ENCODE data around the gene WDR49.

WDR49 gene

DNA sequence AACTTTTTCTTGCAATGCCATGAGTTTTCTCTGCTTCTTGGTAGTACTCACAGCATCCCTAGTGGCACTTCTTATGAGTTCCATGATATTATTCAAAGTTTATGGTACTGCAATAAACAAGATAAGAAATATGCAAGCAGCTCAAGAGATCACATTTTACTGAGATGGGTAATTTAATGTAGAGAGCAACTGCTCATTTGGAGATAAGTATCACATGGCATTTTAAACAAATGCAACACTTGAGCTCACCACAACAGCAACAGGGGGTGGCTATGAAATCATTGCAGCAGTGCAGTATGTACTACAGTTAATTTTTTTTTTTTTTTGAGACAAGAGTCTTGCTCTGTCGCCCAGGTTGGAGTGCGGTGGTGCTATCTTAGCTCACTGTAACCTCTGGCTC is 85.1 kb downstream of the WDR49 start:
- H3K36me3 ChIP-seq: no peaks in the 10 kb centered on the region
- no peaks in the 10 kb centered on the region for H3K4me1 ChIP-seq (ENCODE audit: control insufficient read depth in 1 of 2, insufficient read depth in 1 of 2, low read depth in 1 of 2, low read length in 1 of 2)
- H3K27ac ChIP-seq: no peak overlapping the region
- no peaks in the 10 kb centered on the region for H3K27me3 ChIP-seq
- no peak overlapping the region for H3K4me3 ChIP-seq (ENCODE audit: low read depth in 1 of 2, low read length in 1 of 2)
- H3K9me3 ChIP-seq: no peaks in the 10 kb centered on the region
- no peak for TF ChIP-seq CTCF (IDR thresholded peaks at IDR 0.05)

DNA sequence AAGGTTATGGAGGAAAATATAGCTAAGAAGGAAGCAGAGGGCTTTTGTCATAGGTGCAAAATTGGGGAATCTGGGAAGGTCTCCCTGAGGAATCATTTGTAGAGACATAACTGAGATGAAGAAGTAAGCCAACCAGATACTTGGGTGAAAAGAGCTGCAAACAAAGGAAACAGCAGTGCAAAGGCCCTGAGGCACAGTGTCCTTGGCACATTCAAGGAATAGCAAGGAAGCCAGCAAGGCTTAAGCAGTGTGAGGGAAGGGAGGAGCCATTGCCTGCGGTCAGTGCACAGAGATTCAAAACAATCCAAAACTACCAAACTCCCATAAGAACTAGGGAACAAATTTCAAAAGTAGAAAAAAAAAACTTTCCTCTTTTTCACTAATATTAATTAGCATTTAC is 88.3 kb downstream of the WDR49 start:
- H3K4me1 ChIP-seq (ENCODE audit: control insufficient read depth in 1 of 2, insufficient read depth in 1 of 2, low read depth in 1 of 2, low read length in 1 of 2): no peaks in the 10 kb centered on the region
- H3K27me3 ChIP-seq: no peaks in the 10 kb centered on the region
- no peak overlapping the region for H3K27ac ChIP-seq
- no peaks in the 10 kb centered on the region for H3K36me3 ChIP-seq
- TF ChIP-seq CTCF (IDR thresholded peaks at IDR 0.05): no peak
- no peak overlapping the region for H3K4me3 ChIP-seq (ENCODE audit: low read depth in 1 of 2, low read length in 1 of 2)
- no peaks in the 10 kb centered on the region for H3K9me3 ChIP-seq

DNA sequence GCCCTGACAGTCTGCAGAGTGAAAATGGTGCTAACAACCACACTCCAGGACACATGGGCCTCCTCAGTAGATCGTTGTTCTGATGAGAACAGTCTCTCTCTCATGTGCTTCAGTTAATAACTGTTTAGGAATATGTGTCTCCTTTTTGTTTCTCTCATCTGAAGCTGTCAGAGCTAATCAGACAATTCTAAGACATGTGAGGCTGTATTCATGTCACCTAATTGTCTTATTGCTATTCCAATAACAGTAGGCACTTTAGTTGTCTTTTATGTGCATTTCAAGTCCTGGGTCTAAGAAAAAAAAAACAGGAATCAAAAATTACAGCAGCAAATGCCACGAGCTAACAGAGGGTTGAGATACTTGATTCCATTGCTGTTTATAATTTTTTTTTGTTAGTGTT is 89.1 kb downstream of the WDR49 start:
- TF ChIP-seq CTCF (IDR thresholded peaks at IDR 0.05): no peak
- Histone ChIP-seq H3K27me3 (no peaks in the 10 kb centered on the region), H3K4me1 (ENCODE audit: control insufficient read depth in 1 of 2, insufficient read depth in 1 of 2, low read depth in 1 of 2, low read length in 1 of 2) (no peaks in the 10 kb centered on the region), H3K27ac (no peak overlapping the region), H3K36me3 (no peaks in the 10 kb centered on the region), H3K9me3 (no peaks in the 10 kb centered on the region), H3K4me3 (ENCODE audit: low read depth in 1 of 2, low read length in 1 of 2) (no peak overlapping the region)

DNA sequence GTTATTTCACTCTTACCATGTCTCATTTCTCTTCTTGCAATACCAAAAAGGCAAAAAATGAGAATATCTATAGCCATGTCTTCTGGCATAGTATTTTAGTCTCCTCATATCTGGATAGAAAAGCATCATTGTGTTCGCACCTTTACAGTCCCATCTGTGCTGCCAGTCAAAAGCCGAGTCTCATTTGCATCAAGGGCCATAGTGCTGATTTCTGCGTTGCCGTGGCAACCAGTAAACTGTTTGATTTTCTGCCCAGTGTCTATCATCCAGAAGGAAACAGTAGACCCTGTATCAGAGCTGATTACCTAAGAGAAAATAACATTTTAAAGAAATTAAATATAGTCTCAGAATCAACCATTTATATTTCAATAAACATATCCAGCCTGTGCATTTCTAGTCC is 93.8 kb downstream of the WDR49 start:
- Histone ChIP-seq H3K4me3 (ENCODE audit: low read depth in 1 of 2, low read length in 1 of 2) (no peak overlapping the region), H3K36me3 (no peaks in the 10 kb centered on the region), H3K4me1 (ENCODE audit: control insufficient read depth in 1 of 2, insufficient read depth in 1 of 2, low read depth in 1 of 2, low read length in 1 of 2) (no peaks in the 10 kb centered on the region), H3K27ac (no peak overlapping the region), H3K27me3 (no peaks in the 10 kb centered on the region), H3K9me3 (no peaks in the 10 kb centered on the region)
- no peak for TF ChIP-seq CTCF (IDR thresholded peaks at IDR 0.05)

DNA sequence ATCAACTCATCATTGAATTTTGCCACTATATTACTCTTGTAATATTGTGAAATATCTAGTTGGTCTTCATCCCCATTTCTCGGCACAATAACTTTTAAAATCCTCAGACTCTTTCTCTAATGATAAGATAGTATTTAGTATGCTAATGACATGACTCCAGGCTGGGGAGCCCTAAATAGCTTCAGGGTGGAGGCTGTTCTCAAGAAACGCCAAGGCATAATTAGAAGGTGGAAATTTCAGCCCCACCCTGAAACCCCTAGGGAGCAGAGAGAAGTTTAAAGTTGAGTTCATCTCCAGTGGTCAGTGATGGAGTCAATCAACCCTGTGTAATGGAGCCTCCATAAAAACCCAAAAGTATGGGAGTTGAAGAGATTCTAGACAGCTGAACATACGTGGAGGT is 98.8 kb downstream of the WDR49 start:
- H3K27ac ChIP-seq: no peak overlapping the region
- H3K27me3 ChIP-seq: no peaks in the 10 kb centered on the region
- no peaks in the 10 kb centered on the region for H3K36me3 ChIP-seq
- H3K4me1 ChIP-seq (ENCODE audit: control insufficient read depth in 1 of 2, insufficient read depth in 1 of 2, low read depth in 1 of 2, low read length in 1 of 2): no peaks in the 10 kb centered on the region
- H3K4me3 ChIP-seq (ENCODE audit: low read depth in 1 of 2, low read length in 1 of 2): no peak overlapping the region
- H3K9me3 ChIP-seq: no peaks in the 10 kb centered on the region
- TF ChIP-seq CTCF (IDR thresholded peaks at IDR 0.05): no peak

DNA sequence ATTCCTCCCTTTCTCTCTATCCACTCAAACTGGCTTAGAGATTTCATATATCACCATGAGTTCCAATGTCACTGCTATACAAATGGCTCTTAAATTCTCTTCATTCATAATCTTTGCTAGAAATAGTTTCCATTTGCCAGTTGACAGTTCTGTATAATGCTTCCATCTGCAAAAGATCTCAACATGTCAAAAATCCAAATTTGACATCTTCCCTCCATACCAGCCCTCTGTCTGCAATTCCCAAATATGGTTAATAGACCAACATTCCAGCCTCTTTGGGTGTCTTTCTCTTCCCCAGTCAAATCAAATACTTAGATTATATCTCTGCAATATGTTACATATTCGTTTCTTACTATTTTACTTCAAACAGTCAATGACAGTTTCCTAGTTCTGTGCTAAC is 115.7 kb downstream of the WDR49 start:
- Histone ChIP-seq H3K4me3 (ENCODE audit: low read depth in 1 of 2, low read length in 1 of 2) (no peak overlapping the region), H3K4me1 (ENCODE audit: control insufficient read depth in 1 of 2, insufficient read depth in 1 of 2, low read depth in 1 of 2, low read length in 1 of 2) (no peaks in the 10 kb centered on the region), H3K36me3 (no peaks in the 10 kb centered on the region), H3K27ac (no peak overlapping the region), H3K27me3 (no peaks in the 10 kb centered on the region), H3K9me3 (no peaks in the 10 kb centered on the region)
- no peak for TF ChIP-seq CTCF (IDR thresholded peaks at IDR 0.05)
